Endometrial microvascular endothelial cells (primary cell): ENCODE results near the gene NIPAL3. TPM values are rescaled to one million over a fixed set of nuclear protein-coding genes. Genes with fewer than 3 reads are reported as not detected.
"Not testable (repeated sequence)": the region's sequence is repeated elsewhere in the genome, so short reads cannot be mapped to it uniquely, and the experiment has no call there.

Experiments used
- in situ Hi-C: cut with HindIII; loops from 2 replicates; pipeline ENCODE4 v1.10.0; 2017; ENCODE audit warnings: low sequenced_read_pairs, low pct_unique_long_range_greater_than_20kb; ENCODE audit errors: inconsistent ontology term
- total RNA-seq: library from RNA; depleted of rRNA; stranded (reverse); fragments of >200 nt; gene quantifications from one replicate; pipeline ENCODE4 v1.2.3, GENCODE V29; 2015; ENCODE audit errors: inconsistent ontology term

Gene NIPAL3
- total RNA-seq, 1 donor from 2014 or later, result 22.4 TPM

- in situ Hi-C loops, result no loop called here
Measured at GRCh38 chr1:24503059-24503751, 87.6 kb downstream of the NIPAL3 start.

DNA sequence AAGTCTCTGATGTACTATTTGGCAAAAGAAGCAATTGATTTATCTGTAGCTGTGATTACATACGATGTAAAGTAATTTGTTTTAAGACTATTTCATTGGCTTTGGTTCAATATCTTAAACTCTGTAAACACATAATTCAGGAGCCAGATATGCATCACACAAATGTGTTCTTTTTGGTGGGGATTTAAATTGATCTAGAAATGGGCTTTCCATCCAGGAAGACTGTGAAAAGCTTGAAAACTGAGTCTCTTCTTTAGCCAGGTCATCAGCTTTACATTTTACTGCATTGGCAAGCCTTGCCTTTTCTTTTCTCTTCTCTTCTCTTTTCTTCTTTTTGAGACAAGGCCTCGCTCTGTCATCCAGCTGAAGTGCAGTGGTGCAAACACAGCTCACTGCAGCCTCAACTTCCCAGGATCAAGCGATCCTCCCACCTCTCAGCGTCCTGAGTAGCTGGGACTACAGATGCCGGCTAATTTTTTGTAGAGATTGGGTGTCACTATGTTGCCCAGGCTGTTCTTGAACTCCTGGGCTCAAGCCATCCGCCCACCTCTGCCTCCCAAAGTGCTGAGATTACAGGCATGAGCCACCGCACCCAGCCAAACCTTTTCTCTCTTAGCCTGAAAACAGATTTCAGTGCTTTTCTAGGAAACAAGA is 88.4 kb downstream of the NIPAL3 start:
- in situ Hi-C loops, result no loop called here

DNA sequence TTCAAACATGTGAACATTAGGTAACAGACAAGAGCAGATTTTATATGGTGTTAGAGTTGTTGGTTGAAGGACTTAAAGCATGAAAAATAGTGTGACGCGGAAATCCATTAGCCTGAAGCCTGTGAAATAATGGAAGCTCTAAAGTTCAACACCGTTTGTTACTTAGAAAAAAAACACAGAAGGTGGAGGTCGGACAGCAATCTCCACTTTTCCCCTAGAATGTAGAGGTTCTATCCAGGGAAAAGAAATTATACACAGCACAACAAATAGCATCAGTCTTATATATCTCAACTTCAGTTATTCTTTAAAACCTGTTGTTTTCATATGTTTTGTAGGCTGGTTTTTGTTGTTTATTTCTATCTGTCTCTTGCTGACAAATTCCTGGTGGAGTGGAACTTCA is 89.0 kb downstream of the NIPAL3 start:
- in situ Hi-C loops, result no loop called here

DNA sequence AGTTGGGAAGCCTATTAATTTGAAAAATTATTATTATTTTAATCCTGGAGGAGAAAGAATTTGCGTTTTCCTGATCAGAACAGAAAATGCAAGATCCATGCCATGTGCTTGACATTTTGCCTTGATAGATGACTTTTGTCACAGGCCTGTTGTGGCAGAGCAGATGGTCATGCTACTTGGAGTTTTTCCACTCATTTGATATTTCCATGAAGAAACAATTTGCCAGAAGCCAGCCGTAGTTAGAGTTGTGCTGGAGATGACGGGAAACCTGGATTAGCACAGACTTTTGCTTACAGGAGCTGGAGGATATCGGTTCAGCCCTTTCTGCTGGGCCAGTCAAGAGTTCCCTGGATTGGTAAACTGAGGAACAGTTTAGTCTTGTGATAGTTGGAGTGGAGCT is 90.2 kb downstream of the NIPAL3 start:
- in situ Hi-C loops, result no loop called here

DNA sequence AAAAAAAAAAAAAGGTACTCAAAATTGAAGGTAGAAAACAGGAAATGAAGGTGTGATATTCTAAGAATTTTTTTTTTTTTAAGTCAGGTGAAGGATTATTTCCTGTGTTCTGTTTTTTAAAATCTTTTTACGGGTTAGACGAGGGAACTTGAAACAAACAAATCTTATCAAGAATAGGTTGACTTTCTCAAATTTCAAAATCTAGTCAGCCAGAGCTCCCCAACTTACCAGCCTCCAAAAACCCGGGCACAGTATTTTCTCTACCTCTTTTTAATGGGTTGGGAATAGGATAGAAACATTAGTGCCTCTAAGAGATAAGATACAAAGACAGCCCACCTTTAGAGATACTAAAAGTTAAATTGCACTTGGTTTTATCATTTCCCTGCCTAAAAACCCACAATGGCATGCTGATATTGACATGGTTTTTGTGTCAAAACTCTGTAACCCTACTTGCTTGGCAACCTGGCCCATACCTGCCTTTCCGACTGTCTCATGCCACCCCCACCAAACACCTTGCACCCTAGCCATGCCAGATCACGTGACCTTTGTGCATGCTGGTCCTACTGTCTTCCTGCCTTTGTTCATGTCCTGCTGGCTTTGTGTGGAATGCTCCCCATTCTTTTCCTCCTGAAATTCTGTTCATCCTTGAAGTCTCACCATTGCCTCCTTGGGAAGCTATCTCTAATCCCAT is 91.2 kb downstream of the NIPAL3 start:
- in situ Hi-C loops, result no loop called here

- in situ Hi-C loops, result no loop called here
Measured at GRCh38 chr1:24507405-24507804, 91.8 kb downstream of the NIPAL3 start.

- in situ Hi-C loops, result no loop called here
Measured at GRCh38 chr1:24508911-24509310, 93.3 kb downstream of the NIPAL3 start.

DNA sequence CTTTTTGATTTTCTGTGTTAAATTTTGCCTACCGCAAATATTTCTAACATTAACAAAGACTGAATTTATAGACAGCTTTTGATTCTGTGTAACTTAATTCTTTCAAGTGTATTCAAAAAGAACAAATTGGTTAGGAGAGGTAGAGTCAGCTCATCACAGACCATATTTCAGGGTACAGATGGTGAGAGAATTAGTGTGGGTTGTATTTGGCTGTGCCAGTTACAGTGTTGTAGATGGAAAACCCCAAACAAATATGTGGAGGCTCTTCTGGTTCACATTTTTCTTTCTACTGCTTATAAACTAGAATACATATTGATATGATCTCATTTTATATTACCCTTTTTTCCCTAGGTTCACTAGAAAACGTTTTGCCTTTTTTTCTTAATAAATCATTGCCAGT is 98.1 kb downstream of the NIPAL3 start:
- in situ Hi-C loops, result no loop called here

- in situ Hi-C loops, result no loop called here
Measured at GRCh38 chr1:24514946-24515345, 99.3 kb downstream of the NIPAL3 start.

- in situ Hi-C loops, result not testable (repeated sequence)
Measured at GRCh38 chr1:24515671-24516209, 100.1 kb downstream of the NIPAL3 start.

DNA sequence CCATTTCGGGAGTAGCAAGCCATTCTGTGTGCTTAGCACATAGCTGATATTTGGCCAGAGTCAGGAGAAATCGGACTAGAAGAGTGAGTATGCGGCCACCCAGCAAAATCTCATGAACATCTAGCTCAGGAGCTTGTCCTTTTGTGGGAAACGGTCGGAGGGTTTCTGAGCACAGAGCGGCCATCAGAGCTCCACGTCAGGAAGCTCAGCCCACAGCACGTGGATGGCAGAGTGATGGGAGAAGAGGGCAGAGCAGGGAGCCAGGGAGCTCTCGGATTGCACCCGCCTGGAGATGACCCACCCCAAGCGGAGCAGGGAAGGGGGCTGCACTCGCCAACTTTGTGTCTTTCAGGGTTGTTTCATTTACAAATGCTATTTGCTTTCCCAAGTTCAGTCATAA is 100.9 kb downstream of the NIPAL3 start:
- in situ Hi-C loops, result no loop called here

DNA sequence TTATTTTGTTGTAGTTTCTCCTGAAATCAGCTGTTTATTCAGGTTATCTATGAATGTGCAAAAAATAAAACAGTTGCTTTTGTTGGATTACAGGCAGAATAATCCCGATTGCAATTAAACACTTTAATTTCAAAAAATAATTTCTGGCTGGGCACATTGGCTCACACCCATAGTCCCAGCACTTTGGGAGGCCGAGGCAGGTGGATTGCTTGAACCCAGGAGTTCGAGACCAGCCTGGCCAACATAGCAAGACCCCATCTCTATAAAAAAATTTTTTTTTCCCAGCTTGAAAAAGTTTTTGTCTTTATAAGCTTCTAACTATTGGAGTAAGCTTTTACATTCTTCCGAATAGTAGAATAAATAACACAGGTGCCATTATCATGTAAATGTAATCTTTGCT is 102.3 kb downstream of the NIPAL3 start:
- in situ Hi-C loops, result no loop called here

- in situ Hi-C loops, result not testable (repeated sequence)
Measured at GRCh38 chr1:24520282-24520681, 104.7 kb downstream of the NIPAL3 start.

Other genes with a start within 250 kb of the NIPAL3 start
- gene IFNLR1, start 228.5 kb upstream of the NIPAL3 start, total RNA-seq, result not detected
- not detected for gene GRHL3, start 96.4 kb upstream of the NIPAL3 start, total RNA-seq
- gene STPG1, start 2.0 kb upstream of the NIPAL3 start, total RNA-seq, result 4.1 TPM
- gene RCAN3, start 87.0 kb downstream of the NIPAL3 start, total RNA-seq, result 11.7 TPM
- not detected for gene NCMAP, start 140.3 kb downstream of the NIPAL3 start, total RNA-seq
- 38.7 TPM for gene SRRM1, start 227.5 kb downstream of the NIPAL3 start, total RNA-seq